ENCODE measurements around the gene KDF1. TPM values are rescaled to one million over a fixed set of nuclear protein-coding genes. Genes with fewer than 3 reads are reported as not detected.

The KDF1 gene
- total and polyA plus RNA-seq, 2 of the 13 experiments (the other 11 are each of a cell fraction or from before 2014, with no cell fraction given) = 1.9 to 4.9 TPM

DNA sequence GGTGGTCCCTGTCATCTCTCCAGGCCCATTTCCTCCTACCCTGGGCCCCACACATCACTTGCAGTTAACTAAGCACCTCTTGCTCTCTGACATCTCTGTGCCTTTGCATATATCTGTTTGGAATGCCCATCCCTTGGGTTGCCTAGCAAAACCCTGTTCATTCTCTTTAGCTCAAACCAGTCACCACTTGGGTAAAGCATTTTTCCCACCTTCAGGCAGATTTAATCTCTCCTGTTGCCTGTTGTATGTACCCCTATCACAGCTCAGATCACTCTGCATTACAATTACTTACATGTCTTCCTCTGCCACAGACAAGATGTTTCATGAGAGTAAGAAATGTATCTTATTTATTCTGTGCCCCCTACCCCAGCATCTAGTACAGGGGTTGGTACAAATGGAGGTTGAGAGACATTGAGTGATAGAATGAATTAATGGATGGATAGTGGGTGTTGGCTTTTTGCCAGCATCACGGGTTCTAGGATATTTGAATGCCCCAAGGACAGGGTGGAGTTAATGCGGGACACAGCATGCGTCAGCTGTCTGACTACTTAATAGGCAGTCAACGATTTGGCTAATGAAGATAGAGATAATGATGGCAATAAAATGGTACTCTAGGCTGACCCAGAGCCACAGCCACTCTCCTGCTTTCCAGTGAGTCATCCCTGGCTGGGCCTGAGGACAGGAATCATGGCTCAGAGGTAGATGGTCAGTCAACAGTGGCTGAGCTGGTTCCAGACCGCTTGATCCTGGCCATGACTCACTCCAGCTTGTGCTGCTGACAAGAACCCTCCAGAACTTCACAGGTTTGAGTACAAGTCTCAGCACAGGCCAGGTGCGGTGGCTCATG lies 53.0 kb downstream of the KDF1 start (continued):
- TF ChIP-seq, protein P1, sequence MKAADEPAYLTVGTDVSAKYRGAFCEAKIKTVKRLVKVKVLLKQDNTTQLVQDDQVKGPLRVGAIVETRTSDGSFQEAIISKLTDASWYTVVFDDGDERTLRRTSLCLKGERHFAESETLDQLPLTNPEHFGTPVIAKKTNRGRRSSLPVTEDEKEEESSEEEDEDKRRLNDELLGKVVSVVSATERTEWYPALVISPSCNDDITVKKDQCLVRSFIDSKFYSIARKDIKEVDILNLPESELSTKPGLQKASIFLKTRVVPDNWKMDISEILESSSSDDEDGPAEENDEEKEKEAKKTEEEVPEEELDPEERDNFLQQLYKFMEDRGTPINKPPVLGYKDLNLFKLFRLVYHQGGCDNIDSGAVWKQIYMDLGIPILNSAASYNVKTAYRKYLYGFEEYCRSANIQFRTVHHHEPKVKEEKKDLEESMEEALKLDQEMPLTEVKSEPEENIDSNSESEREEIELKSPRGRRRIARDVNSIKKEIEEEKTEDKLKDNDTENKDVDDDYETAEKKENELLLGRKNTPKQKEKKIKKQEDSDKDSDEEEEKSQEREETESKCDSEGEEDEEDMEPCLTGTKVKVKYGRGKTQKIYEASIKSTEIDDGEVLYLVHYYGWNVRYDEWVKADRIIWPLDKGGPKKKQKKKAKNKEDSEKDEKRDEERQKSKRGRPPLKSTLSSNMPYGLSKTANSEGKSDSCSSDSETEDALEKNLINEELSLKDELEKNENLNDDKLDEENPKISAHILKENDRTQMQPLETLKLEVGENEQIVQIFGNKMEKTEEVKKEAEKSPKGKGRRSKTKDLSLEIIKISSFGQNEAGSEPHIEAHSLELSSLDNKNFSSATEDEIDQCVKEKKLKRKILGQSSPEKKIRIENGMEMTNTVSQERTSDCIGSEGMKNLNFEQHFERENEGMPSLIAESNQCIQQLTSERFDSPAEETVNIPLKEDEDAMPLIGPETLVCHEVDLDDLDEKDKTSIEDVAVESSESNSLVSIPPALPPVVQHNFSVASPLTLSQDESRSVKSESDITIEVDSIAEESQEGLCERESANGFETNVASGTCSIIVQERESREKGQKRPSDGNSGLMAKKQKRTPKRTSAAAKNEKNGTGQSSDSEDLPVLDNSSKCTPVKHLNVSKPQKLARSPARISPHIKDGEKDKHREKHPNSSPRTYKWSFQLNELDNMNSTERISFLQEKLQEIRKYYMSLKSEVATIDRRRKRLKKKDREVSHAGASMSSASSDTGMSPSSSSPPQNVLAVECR (CRISPR knock-in tag; IDR thresholded peaks at IDR 0.05; ENCODE audit: borderline replicate concordance) = no peak
- no peak for TF ChIP-seq HES4 (CRISPR knock-in tag; IDR thresholded peaks at IDR 0.05; ENCODE audit: borderline replicate concordance)
- no peak for TF ChIP-seq ZNF451 (CRISPR knock-in tag; IDR thresholded peaks at IDR 0.05)
- TF ChIP-seq, protein P2, sequence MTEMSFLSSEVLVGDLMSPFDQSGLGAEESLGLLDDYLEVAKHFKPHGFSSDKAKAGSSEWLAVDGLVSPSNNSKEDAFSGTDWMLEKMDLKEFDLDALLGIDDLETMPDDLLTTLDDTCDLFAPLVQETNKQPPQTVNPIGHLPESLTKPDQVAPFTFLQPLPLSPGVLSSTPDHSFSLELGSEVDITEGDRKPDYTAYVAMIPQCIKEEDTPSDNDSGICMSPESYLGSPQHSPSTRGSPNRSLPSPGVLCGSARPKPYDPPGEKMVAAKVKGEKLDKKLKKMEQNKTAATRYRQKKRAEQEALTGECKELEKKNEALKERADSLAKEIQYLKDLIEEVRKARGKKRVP (CRISPR knock-in tag; IDR thresholded peaks at IDR 0.05) = no peak
- TF ChIP-seq, protein P3, sequence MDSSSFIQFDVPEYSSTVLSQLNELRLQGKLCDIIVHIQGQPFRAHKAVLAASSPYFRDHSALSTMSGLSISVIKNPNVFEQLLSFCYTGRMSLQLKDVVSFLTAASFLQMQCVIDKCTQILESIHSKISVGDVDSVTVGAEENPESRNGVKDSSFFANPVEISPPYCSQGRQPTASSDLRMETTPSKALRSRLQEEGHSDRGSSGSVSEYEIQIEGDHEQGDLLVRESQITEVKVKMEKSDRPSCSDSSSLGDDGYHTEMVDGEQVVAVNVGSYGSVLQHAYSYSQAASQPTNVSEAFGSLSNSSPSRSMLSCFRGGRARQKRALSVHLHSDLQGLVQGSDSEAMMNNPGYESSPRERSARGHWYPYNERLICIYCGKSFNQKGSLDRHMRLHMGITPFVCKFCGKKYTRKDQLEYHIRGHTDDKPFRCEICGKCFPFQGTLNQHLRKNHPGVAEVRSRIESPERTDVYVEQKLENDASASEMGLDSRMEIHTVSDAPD (CRISPR knock-in tag; IDR thresholded peaks at IDR 0.05) = no peak
- TF ChIP-seq ZSCAN20 (CRISPR knock-in tag; IDR thresholded peaks at IDR 0.05; ENCODE audit: borderline replicate concordance) = no peak
- no peak for TF ChIP-seq ZNF205 (CRISPR knock-in tag; IDR thresholded peaks at IDR 0.05)
- TF ChIP-seq, protein P4, sequence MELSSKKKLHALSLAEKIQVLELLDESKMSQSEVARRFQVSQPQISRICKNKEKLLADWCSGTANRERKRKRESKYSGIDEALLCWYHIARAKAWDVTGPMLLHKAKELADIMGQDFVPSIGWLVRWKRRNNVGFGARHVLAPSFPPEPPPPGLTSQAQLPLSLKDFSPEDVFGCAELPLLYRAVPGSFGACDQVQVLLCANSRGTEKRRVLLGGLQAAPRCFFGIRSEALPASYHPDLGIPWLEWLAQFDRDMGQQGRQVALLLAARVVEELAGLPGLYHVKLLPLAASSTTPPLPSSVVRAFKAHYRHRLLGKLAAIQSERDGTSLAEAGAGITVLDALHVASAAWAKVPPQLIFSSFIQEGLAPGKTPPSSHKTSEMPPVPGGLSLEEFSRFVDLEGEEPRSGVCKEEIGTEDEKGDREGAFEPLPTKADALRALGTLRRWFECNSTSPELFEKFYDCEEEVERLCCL (CRISPR knock-in tag; IDR thresholded peaks at IDR 0.05; ENCODE audit: borderline replicate concordance) = no peak
- TF ChIP-seq AGO2 (optimal IDR thresholded peaks at IDR 0.05; ENCODE audit: low read depth, low read length) = no peak
- no peak for TF ChIP-seq WIZ (CRISPR knock-in tag; IDR thresholded peaks at IDR 0.05)
- TF ChIP-seq, protein P5, sequence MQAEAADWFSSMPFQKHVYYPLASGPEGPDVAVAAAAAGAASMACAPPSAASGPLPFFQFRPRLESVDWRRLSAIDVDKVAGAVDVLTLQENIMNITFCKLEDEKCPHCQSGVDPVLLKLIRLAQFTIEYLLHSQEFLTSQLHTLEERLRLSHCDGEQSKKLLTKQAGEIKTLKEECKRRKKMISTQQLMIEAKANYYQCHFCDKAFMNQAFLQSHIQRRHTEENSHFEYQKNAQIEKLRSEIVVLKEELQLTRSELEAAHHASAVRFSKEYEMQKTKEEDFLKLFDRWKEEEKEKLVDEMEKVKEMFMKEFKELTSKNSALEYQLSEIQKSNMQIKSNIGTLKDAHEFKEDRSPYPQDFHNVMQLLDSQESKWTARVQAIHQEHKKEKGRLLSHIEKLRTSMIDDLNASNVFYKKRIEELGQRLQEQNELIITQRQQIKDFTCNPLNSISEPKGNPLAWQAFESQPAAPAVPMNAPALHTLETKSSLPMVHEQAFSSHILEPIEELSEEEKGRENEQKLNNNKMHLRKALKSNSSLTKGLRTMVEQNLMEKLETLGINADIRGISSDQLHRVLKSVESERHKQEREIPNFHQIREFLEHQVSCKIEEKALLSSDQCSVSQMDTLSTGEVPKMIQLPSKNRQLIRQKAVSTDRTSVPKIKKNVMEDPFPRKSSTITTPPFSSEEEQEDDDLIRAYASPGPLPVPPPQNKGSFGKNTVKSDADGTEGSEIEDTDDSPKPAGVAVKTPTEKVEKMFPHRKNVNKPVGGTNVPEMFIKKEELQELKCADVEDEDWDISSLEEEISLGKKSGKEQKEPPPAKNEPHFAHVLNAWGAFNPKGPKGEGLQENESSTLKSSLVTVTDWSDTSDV (CRISPR knock-in tag; IDR thresholded peaks at IDR 0.05) = no peak
- TF ChIP-seq TBL1XR1 (IDR thresholded peaks at IDR 0.05; ENCODE audit: borderline replicate concordance, low read length, partially characterized antibody) = peak; percentile 11
- no peak for TF ChIP-seq ZBTB20 (CRISPR knock-in tag; IDR thresholded peaks at IDR 0.05; ENCODE audit: borderline replicate concordance, low read depth)
- TF ChIP-seq, protein P6, sequence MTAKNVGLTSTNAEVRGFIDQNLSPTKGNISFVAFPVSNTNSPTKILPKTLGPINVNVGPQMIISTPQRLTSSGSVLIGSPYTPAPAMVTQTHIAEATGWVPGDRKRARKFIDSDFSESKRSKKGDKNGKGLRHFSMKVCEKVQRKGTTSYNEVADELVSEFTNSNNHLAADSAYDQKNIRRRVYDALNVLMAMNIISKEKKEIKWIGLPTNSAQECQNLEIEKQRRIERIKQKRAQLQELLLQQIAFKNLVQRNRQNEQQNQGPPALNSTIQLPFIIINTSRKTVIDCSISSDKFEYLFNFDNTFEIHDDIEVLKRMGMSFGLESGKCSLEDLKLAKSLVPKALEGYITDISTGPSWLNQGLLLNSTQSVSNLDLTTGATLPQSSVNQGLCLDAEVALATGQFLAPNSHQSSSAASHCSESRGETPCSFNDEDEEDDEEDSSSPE (CRISPR knock-in tag; IDR thresholded peaks at IDR 0.05) = no peak
- no peak for TF ChIP-seq SP2 (CRISPR knock-in tag; IDR thresholded peaks at IDR 0.05)
- TF ChIP-seq ZKSCAN1 (IDR thresholded peaks at IDR 0.05; ENCODE audit: low read length) = no peak
